ENCODE data around the gene UTP15. TPM values are rescaled to one million over a fixed set of nuclear protein-coding genes. Genes with fewer than 3 reads are reported as not detected.
A peak's percentile ranks its signal among the peaks of the same experiment; 100 is the strongest.

UTP15 gene
- polyA plus RNA-seq, 1 of the 3 experiments (the other 2 are of a cell fraction): 10.2 TPM

- Histone ChIP-seq H3K36me3 (replicated peaks in 1 of 2; ENCODE audit: control insufficient read depth in 1 of 2, insufficient read depth in 2 of 2, low read length in 1 of 2) (no peaks in the 10 kb centered on the region), H3K27me3 (ENCODE audit: insufficient read depth) (no peaks in the 10 kb centered on the region), H3K4me3 (ENCODE audit: low read depth in 2 of 2, low read length in 1 of 2) (no peak overlapping the region), H3K79me2 (ENCODE audit: insufficient read depth) (no peaks in the 10 kb centered on the region), H3K4me2 (no peak overlapping the region), H3K9me3 (no peaks in the 10 kb centered on the region), H4K20me1 (ENCODE audit: insufficient read depth) (no peaks in the 10 kb centered on the region), H3K9ac (no peak overlapping the region), H3K27ac (ENCODE audit: low read depth in 2 of 2, low read length in 1 of 2) (no peak overlapping the region), H3K4me1 (ENCODE audit: control insufficient read depth in 1 of 2, insufficient read depth in 2 of 2, low read depth in 1 of 2, low read length in 1 of 2) (peaks cover 0 to 7% of the 10 kb centered on the region in 2 experiments; a peak in 1 of 4 replicates), H3F3A (replicated peaks; ENCODE audit: insufficient read depth) (peaks cover 6% of the 10 kb centered on the region), H2AFZ (ENCODE audit: low read depth) (no peak overlapping the region), H3K9me2 (no peaks in the 10 kb centered on the region)
- WGBS (ENCODE audit: low lambda C conversion rate): 15% methylated on average over 5 of the region's 5 CpGs
- no peak for TF ChIP-seq MAX (IDR thresholded peaks at IDR 0.05; ENCODE audit: low read depth)
- TF ChIP-seq ZBTB33 (IDR thresholded peaks at IDR 0.05; ENCODE audit: borderline replicate concordance, low read depth): no peak
- TF ChIP-seq GABPA (IDR thresholded peaks at IDR 0.05; ENCODE audit: low read depth): no peak
- no peak for TF ChIP-seq FOSL2 (IDR thresholded peaks at IDR 0.05; ENCODE audit: borderline replicate concordance, low read depth)
- TF ChIP-seq JUND (IDR thresholded peaks at IDR 0.05): no peak
- no peak for TF ChIP-seq NRF1 (IDR thresholded peaks at IDR 0.05; ENCODE audit: low read depth, low read length)
- TF ChIP-seq MXI1 (IDR thresholded peaks at IDR 0.05; ENCODE audit: low read depth, low read length): no peak
- TF ChIP-seq RAD21 (IDR thresholded peaks at IDR 0.05; ENCODE audit: low read length): no peak
- POLR2A ChIA-PET: no interaction called here
- CTCF ChIA-PET: no interaction called here
- DNase-seq: no peak
These were observed 33.3 kb upstream of the UTP15 start for GRCh38 chr5:73532195-73532594.

GRCh38 chr5:73534011-73534644 is 31.4 kb upstream of the UTP15 start:
- TF ChIP-seq YY1 (IDR thresholded peaks at IDR 0.05; ENCODE audit: low read depth) (no peak), NFIC (IDR thresholded peaks at IDR 0.05; ENCODE audit: borderline replicate concordance) (peak; percentile 44), SMC3 (IDR thresholded peaks at IDR 0.05; ENCODE audit: low read depth, low read length) (no peak), PBX3 (IDR thresholded peaks at IDR 0.05) (0 out of 2 replicates have a peak, but pooled peaks have one; percentile 40), GATA2 (CRISPR knock-in tag; IDR thresholded peaks at IDR 0.05) (no peak), FOSL2 (IDR thresholded peaks at IDR 0.05; ENCODE audit: borderline replicate concordance, low read depth) (peak; percentile 5; the same call in 1 of the 2 replicates)
- ChIA-PET CTCF (interaction anchor here (1.4 to 7.8 kb wide), 2 partner anchors 10 to 22 kb away, joined by 4 to 100 read pairs; no protein-coding TSS in a partner anchor), POLR2A (no interaction called here)
- H3K4me2 ChIP-seq: no peak overlapping the region
- H4K20me1 ChIP-seq (ENCODE audit: insufficient read depth): no peaks in the 10 kb centered on the region
- no peak overlapping the region for H3K27ac ChIP-seq (ENCODE audit: low read depth in 2 of 2, low read length in 1 of 2)
- H3K36me3 ChIP-seq (replicated peaks in 1 of 2; ENCODE audit: control insufficient read depth in 1 of 2, insufficient read depth in 2 of 2, low read length in 1 of 2): no peaks in the 10 kb centered on the region
- H2AFZ ChIP-seq (ENCODE audit: low read depth): no peak overlapping the region
- 32% methylated on average over 5 of the region's 5 CpGs for WGBS (ENCODE audit: low lambda C conversion rate)
- no peaks in the 10 kb centered on the region for H3K9me3 ChIP-seq
- peaks cover 6% of the 10 kb centered on the region for H3F3A ChIP-seq (replicated peaks; ENCODE audit: insufficient read depth)
- no peak for DNase-seq
- H3K4me1 ChIP-seq (ENCODE audit: control insufficient read depth in 1 of 2, insufficient read depth in 2 of 2, low read depth in 1 of 2, low read length in 1 of 2): peaks cover 0 to 7% of the 10 kb centered on the region in 2 experiments; a peak in 1 of 4 replicates
- H3K9me2 ChIP-seq: no peaks in the 10 kb centered on the region
- no peak overlapping the region for H3K4me3 ChIP-seq (ENCODE audit: low read depth in 2 of 2, low read length in 1 of 2)
- H3K79me2 ChIP-seq (ENCODE audit: insufficient read depth): no peaks in the 10 kb centered on the region
- H3K9ac ChIP-seq: no peak overlapping the region
- H3K27me3 ChIP-seq (ENCODE audit: insufficient read depth): no peaks in the 10 kb centered on the region
